ENCODE results near the gene CHKA. TPM values are rescaled to one million over a fixed set of nuclear protein-coding genes. Genes with fewer than 3 reads are reported as not detected.

Gene CHKA
- total RNA-seq, 1 donor from 2014 or later: 25.4 TPM

- no peak for DNase-seq (ENCODE audit: low read depth in 2 of 2)
Observed at GRCh38 chr11:68047437-68048290, 73.5 kb downstream of the CHKA start.

- DNase-seq (ENCODE audit: low read depth in 2 of 2): no peak
Observed at GRCh38 chr11:68044898-68045351, 76.3 kb downstream of the CHKA start.

GRCh38 chr11:68044145-68044813 lies 76.9 kb downstream of the CHKA start:
- DNase-seq (ENCODE audit: low read depth in 2 of 2): no peak

- DNase-seq (ENCODE audit: low read depth in 2 of 2): no peak
Observed at GRCh38 chr11:68043349-68044144, 77.6 kb downstream of the CHKA start.

GRCh38 chr11:68043029-68043348 lies 78.2 kb downstream of the CHKA start:
- DNase-seq (ENCODE audit: low read depth in 2 of 2): no peak

- DNase-seq (ENCODE audit: low read depth in 2 of 2): no peak
Observed at GRCh38 chr11:68042219-68043028, 78.8 kb downstream of the CHKA start.

GRCh38 chr11:68041617-68042218 lies 79.5 kb downstream of the CHKA start:
- DNase-seq (ENCODE audit: low read depth in 2 of 2): no peak

GRCh38 chr11:68040957-68041591 lies 80.1 kb downstream of the CHKA start:
- no peak for DNase-seq (ENCODE audit: low read depth in 2 of 2)

- DNase-seq (ENCODE audit: low read depth in 2 of 2): peak; percentile 83 to 86
Observed at GRCh38 chr11:68040101-68040956, 80.9 kb downstream of the CHKA start.

- DNase-seq (ENCODE audit: low read depth in 2 of 2): peak in 1 of 2 donors; percentile 10
Observed at GRCh38 chr11:68039526-68040086, 81.6 kb downstream of the CHKA start.

- DNase-seq (ENCODE audit: low read depth in 2 of 2): peak; percentile 83 to 89
Observed at GRCh38 chr11:68038718-68039525, 82.3 kb downstream of the CHKA start, which contains the start of gene TCIRG1. Gene TCIRG1 (plus strand): TSS chr11:68039025. CDS start chr11:68041272, 2,247 bp downstream.

- DNase-seq (ENCODE audit: low read depth in 2 of 2): no peak
Observed at GRCh38 chr11:68038226-68038717, 82.9 kb downstream of the CHKA start.

- peak in 1 of 2 donors; percentile 56 for DNase-seq (ENCODE audit: low read depth in 2 of 2)
Observed at GRCh38 chr11:68037411-68038225, 83.6 kb downstream of the CHKA start.

- DNase-seq (ENCODE audit: low read depth in 2 of 2): peak; percentile 34 to 78
Observed at GRCh38 chr11:68036717-68037239, 84.4 kb downstream of the CHKA start.

- DNase-seq (ENCODE audit: low read depth in 2 of 2): no peak
Observed at GRCh38 chr11:68036141-68036716, 85.0 kb downstream of the CHKA start.

- no peak for DNase-seq (ENCODE audit: low read depth in 2 of 2)
Observed at GRCh38 chr11:68035266-68035876, 85.8 kb downstream of the CHKA start.
